NCI-H748 (cell line): Measurements from ENCODE around the gene VGLL4.

Experiments
- DNase-seq: peaks from one replicate; lab custom pipeline; 2025; ENCODE audit not compliant: unreplicated experiment; lab: John Stamatoyannopoulos, UW

Gene VGLL4

DNA sequence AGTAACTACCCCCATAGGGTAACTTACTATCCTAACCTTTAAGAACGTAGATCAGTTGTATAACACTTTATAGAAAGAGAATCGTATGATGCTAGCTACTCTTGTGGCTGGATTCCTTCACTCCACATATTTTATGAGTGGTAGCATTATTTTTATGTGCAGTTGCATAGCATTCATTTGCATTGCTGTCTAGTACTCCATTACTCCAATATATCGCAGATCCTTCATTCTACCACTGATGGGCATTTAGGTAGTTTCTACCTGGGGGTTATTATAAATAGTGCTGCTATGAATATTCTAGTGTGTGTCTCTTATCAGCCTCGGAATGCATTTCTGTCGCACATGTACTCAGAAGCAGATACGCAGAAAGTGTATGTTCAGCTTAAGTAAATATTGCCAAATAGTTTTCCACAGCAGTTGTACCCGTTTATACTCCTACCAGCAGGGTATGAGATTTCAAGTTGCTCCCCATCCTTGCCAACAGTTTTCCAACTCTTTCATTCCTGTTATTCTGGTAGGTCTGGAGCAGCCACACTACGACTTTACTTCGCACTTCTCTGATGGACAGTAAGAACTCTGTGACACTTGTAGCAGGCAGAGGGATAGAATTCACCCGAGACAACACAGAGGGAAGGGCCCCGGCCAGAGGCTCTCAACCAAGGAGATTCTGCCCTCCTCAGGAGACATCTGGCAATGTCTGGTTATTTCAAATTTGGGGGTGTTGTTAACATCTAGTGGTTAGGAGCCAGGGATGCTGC lies 9.8 kb upstream of the VGLL4 start:
- DNase-seq, result no peak

DNA sequence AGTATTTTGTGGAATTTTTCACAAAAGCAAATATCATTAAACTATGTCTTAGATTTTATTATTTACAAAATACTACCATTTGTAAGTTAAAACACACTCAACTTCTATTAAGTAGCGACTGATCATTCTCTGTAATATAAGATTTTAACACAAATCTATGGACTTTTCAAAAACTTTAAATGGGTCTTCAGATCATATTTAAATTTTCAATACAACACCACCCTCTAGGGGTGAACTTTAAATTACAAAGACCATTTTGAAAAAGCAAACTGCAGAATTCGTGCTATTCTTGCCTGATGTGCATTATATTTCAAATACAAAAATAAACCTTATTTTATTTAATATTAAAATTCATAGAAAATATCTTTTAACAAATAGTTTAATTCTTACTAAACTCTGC lies 8.2 kb upstream of the VGLL4 start:
- DNase-seq, result peak; percentile 25

DNA sequence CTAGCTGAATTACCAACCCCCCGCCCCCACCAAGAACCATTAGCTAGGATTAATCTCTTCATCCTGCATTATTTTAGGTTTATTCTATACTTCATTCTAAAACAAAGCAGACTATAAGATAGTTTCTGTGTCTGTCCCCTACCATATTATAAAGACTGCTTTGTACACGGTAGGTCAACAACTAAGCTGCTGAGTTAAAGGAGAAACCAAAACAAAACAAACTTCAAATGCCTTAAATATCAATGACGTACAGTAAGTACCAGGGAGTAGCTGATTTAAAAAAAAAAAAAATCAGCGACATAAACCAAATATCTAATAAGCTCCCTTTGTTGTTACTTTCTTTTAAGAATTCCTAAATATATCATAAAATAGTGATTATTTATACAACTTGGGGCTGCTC lies 7.8 kb upstream of the VGLL4 start:
- DNase-seq, result no peak

DNA sequence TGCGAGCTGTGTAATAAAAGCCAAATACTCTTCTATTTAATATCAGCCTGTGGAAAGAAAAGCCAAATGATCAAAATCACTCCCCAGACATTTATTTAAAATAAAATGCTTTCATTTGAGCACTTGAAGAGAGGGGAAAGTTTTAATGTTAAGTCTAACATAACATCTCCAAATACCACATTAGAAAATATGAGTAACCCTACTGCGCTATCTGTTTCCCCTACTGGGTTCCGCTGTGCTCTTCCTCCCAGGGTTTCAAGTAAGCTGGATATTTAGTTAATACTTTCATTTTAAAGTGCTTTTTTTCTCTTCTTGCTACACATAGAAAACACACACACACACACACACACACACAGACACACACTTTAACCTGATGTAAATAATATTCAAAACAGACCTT lies 6.7 kb upstream of the VGLL4 start:
- no peak for DNase-seq

DNA sequence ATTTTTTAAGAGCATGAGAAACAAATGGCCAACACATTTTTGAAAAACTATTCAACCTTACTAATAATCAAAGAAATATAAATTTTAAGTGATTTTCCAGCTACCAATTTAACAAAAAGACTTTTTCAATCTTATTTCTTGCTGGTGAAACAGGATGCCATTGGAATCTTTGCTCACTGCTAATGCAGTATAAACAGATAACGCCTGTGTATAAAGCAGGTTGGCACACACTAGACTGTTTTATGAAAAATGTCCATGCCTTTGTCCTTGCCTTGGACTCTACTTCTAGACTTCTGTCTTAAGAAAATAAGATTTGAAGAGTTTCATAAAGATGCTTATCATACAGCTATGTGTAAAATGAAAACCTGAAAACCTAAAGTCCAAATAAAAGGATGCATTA lies 5.0 kb upstream of the VGLL4 start:
- DNase-seq, result no peak

DNA sequence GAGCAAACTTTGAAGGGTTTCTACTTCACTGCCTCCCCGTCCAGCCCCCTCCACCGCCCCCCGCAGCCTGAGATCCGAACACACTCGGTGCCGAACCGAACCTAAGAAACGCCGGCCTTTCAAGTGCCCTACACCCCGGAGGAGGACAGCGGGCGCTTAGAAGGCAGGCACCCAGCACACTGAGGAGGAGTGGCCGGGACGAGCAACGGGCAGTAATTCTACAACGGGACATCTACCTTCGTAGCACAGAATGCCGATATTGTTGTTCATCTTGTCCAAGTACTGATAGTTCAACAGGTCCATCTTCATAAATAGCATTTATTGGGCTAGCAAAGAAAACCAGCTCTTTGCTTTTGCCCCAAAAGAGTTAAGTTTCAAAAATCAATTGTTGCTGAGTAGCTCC lies 513 bp downstream of the VGLL4 start:
- peak; percentile 49 for DNase-seq

DNA sequence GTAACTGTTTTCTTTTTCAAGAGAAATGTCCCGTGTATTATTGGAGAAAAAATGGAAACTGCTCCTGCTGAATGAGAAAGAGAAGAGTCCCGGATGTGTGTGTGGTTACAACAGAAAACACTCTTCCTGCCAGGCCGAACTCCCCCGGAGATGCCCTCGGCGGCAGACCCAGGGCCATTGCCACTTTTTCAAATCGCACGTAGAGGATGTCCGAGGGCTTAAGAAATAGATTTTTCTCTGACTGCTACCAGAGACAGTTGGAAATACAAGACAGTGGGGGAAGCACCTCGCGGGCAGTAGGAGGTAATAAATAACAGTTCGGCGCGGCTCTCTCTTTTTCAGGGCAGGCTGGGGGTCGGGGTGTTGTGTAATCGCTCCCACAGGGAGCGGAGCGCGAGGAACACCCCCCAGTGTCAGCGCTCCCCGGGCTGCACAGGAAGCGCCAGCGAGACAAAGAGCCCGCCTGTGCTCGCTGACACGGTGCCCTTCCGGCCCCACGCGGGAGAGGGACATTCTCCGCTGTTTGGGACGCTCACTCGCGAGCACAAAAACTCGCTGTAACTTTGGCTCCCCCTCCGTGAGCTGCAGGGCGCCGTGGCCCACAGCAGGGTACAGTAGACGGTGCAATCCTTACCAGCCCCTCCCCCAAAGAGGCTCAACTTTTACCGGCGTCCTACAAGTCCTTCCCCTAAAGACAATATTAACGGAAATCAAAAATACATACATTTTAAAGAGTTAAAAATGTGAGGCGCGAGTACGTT lies 1.1 kb downstream of the VGLL4 start:
- DNase-seq, result peak; percentile 73

DNA sequence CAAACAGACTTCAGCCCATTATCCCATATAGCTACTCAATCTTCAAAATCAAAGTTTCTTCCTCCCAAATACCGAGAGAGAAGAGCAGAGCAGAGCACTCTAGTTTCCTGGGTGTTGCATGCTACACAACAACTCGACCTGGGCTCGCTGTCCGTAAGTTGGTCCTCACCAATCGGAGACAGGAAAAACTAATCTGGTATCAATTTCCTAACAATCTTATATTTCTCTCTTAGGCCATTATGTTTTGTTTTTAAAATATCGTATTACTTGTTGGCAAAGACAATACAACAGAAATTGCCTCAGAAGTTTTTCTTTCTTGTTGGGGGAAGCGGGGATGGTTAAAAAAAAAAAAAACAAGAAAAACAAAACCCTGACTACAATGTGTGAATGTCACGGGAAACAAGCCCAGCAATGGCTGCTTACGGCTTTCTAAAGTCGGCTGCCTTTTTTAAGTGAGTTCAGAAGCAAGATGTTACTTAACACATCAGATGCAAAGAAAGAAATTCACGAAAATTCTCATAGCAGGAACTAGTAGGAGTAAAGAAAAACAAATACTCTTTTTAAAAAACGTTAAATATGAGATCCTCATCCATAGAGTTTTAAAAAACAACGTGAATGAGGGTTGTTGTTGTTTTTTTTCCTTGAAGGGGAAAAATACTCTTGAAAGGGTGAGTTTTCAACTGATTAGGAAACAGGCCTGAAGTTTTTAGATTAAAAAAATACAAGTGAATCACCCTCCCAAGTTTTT lies 1.9 kb downstream of the VGLL4 start:
- DNase-seq, result peak; percentile 41

DNA sequence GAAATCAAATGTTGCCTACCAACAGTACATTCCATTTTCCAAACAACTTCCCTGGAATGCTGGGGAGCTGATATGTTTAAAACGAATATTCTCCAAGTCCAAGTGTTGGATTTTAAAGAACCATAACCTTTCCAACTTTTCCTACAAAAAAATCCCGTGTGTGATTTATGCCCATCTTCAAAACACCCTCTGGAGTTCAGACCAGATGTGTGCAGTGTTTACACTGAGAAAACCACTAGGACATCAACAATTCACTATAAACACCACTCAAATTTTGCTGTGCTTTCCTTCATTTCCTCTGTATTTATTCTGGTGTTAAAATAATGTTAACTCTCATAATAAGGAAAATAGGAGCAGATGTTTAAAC lies 2.4 kb downstream of the VGLL4 start:
- no peak for DNase-seq

DNA sequence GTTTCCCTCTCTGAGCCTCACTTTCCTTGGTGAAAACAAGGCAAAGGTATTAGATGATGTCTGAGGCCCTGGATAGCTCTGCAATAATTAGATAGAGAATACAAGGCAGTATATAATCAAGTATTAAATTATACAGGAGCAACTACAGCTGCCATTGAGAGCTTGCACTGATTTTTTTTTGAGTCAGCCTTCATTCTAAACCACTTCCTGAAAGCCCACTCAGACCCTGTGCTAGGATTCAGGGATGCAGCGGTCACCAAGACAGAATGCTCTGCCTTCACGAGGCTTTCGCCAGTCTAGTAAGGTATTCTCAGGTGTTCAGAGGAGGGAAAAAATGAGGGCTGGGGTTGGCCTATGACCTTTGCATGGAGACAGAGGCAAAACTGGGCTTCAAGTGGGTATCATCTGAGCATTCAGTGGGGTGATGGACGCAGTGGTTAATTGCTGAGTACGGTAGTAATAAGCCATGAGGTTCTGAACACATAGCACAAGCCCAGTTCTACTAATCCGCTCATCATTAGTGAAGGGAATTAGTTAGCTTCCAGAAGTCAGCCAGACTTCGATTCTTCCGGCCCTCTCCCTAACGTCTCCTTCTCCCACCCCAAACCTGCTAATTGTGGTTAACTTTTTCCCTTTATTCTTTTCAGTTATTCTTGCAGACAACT lies 3.6 kb downstream of the VGLL4 start:
- no peak for DNase-seq

DNA sequence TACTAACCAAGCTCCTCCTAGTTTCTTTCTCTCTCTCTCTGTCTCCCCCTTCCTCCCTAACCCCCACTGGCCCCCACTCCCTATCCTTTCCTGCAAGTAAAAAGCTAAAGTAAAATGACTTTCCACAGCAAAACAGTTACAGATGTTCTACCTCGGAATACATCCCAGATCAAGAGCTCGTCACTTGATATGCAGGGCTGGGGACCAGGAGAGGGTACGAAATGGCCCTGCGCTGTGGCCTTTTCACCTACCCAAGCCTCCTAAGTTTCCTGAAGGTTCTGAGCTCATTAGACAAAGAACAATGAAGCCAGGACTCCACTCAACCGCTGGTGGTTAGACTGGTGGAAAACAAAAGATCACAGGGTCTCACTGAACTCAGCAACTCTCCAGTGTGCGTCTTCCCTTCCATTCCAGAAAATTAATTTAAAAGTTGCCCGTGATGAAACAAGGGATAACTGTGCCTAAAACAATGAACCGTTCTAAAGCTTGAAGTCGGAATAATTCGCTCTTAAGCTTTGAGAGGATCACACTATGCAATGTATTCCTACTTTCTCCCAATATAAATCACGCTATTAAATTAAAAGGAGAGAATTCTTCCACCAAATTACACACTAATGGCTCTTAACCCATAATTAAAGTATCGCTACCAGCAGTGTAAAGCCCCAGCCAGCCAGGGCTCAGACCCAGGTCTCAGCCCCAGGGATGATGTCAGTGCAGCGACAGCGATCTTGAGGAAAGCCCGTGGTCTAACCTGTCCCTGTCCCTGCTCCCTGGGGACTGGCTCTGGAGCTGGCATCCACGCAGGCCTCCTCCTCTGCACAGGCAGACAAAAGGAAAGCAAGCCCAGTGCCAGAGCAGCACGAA lies 5.0 kb downstream of the VGLL4 start:
- peak; percentile 75 for DNase-seq

DNA sequence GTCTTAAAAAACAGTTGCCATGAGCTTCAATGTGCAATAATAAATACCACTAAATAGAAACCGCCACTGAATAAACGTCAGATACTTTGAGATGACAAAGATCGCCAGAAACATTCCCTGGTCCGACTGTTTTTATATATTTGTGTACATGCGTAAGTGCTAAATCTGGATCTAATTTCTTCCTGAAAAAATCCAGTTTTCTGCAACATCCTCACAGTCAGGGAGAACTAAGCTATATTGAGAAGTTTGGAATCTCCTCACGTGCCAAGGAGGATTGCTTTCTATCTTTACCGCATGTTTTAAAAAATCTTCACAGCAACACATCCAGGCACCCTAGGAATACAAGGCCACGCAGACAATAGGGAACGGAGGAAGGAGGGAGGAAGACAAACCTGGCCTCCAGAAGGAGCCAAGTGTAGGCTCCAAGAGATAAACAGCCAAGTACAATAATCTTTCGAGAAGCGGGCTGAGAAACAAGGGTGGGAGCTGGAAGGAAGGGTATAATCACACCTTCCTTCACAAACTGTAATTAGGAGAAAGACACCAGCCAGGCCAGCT lies 5.7 kb downstream of the VGLL4 start:
- peak; percentile 4 for DNase-seq

DNA sequence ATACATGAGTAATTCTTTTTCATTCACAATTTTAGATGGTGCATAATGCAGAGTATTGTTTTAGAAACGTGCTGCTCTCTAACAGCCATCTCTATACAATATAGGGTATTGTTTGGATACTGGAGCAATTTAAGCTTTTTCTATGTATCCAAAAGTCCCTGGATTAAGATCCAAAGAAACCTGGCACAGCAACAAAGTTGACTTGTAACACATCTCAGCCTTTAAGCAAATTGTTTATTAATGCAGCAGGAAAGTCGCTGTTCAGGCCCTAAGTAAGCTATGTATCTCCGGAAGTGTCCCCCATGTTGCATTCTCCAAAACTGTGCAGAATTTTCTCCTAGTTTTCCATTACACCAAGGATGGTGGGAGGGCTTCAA lies 7.3 kb downstream of the VGLL4 start:
- DNase-seq, result no peak

DNA sequence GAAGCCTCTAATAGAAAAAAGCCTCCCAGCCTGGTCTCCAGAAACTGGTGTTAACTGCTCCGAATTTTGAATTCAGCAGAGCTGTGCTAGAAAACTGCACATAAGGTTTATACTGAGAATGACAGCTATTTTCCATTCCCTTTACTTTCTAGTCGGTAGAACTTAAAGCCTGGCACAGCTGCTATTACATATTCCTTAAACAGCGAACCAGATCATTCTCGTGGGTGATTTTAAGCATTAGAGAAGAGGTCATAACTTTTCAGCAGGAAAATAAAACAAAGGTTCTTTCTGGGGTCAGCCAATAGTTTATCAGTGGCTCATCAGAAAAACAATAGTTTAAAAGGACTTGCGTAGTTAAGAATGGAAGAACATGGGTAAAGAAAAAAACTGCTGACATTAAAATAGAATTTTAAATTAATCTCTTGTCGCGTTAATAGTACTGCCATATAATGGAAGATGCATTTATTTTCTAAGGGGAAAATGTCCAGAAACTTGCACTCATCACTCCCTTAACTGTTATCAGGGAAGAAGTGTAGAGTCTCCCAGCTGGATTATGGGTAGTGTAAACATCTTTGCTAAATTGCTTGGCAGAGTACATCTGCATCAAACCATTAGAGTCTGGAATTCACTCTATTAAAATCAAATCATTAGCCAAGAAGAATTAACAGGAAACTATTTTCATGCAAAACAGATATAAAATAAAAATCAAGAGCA lies 7.9 kb downstream of the VGLL4 start:
- DNase-seq, result no peak

DNA sequence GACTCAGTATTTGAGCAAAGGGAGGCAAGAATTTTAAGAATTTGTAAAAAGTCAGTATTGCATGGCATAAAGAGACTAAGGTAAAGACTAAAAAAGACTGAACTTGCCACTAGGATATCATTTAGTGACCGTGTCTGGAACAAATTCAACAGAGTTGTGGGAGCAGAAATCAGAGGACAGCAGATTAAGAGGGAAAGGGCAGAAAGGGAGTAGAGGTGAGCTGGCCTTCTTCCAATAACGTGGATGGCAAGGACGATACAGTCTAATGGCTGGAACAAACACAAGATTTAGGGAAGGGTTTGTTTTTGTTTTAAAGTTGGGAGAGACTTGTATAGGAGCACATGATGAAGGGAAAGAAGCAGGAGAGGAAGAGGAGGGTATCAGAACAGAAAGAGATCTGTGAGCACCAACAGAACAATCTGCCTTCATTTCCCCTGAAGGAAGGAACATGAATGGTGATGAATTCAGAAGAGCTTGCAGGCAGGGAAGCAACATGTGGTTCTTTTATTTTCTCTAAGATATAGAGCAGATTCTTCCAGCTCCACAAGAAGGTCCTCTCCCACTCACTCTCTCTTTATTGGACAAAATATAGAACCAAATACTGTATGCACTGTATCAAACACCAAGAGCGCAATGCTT lies 8.6 kb downstream of the VGLL4 start:
- DNase-seq, result no peak

DNA sequence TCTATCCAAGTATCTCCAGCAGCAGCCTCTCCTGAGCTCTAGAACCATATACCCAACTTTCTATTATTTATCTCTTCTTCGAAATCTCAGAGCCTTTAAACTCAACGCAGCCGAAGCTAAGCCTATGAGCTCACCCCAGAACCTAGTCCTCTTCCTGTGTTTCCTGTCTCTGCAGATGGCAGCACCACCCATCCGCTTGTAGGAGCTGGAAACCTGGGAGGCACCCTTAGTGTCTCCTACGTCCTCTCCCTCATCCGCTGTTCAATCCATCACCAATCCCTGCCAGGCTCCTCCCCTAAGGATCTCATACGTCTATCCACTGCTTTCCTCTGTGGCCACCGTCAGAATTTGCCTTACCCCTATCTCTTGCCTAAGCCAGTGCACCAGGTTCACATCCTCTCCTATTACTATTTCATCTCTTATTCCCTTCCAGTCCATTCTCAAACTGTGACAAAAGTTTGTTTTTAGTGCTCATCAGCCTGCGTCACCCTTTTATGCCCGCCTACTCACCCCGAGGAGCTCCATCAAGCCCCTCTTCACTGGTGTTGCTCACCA lies 9.6 kb downstream of the VGLL4 start:
- no peak for DNase-seq

DNA sequence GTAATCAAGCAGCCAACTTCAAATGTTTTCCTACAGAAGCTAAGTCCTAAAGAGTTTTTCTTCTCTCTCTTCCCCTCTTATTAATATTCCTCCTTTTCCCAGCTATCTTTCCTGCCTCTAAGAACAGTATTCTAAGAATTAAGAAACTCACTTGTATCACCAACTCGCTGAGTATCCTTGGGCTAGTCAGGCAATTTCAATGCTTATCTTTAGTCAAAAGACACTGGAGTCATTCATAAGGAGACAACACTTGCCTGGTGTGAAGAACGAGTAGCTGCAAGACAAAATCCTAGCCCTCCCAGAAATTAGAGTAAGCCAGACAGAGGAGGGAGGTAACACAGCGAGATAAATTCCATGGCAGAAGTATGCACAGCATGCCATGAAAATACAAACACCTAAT lies 10.7 kb downstream of the VGLL4 start:
- no peak for DNase-seq

DNA sequence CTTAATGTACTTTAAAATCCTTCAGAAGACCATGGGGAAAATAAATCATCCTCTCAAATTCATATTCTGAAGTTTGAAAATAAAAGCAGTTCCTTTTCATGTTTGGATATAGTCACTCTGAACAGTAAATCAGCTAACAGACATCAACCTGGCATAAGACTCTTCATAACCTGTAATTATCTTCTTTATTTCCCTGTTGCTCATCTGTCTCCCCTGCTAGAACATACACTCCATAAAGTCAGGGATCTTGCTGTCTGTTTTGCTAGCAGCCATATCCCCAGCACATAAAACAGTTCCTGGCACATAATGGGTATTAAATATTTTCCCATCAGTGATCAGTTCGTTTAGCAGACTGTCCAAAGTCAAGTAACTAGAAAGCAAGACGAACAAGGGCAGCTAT lies 11.2 kb downstream of the VGLL4 start:
- DNase-seq, result peak; percentile 57

DNA sequence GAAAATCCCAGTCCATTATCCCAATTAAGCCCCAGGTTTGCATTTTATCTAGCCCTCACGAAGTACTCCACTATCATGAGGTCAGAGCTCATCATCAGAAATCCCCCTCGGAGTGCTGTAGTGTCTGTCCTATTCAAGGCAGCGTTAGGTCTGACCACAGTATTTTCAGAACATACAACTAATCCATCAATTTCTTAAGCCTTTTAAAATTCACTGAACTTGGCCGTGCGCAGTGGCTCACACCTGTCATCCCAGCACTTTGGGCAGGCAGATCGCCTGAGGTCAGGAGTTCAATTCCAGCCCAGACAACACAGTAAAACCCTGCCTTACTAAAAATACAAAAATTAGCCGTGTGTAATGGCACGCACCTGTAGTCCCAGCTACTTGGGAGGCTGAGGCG lies 11.9 kb downstream of the VGLL4 start:
- peak; percentile 18 for DNase-seq
